ENCODE measurements around the gene DCTN2.
"Not testable (repeated sequence)": the region's sequence is repeated elsewhere in the genome, so short reads cannot be mapped to it uniquely, and the experiment has no call there.

DNA sequence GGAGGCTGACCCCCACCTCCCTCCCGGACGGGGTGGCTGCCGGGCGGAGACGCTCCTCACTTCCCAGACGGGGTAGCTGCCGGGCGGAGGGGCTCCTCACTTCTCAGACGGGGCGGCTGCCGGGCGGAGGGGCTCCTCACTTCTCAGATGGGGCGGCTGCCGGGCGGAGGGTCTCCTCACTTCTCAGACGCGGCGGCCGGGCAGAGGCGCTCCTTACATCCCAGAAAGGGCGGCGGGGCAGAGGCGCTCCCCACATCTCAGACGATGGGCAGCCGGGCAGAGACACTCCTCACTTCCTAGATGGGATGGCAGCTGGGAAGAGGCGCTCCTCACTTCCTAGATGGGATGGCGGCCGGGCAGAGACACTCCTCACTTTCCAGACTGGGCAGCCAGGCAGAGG is 39.2 kb downstream of the DCTN2 start:
- TF ChIP-seq, protein P1, sequence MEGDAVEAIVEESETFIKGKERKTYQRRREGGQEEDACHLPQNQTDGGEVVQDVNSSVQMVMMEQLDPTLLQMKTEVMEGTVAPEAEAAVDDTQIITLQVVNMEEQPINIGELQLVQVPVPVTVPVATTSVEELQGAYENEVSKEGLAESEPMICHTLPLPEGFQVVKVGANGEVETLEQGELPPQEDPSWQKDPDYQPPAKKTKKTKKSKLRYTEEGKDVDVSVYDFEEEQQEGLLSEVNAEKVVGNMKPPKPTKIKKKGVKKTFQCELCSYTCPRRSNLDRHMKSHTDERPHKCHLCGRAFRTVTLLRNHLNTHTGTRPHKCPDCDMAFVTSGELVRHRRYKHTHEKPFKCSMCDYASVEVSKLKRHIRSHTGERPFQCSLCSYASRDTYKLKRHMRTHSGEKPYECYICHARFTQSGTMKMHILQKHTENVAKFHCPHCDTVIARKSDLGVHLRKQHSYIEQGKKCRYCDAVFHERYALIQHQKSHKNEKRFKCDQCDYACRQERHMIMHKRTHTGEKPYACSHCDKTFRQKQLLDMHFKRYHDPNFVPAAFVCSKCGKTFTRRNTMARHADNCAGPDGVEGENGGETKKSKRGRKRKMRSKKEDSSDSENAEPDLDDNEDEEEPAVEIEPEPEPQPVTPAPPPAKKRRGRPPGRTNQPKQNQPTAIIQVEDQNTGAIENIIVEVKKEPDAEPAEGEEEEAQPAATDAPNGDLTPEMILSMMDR (IDR thresholded peaks at IDR 0.05), result not testable (repeated sequence)
- not testable (repeated sequence) for TF ChIP-seq EZH2 (IDR thresholded peaks at IDR 0.05; ENCODE audit: borderline replicate concordance, insufficient read depth, low read depth, low read length, poor library complexity, severe bottlenecking)
